Endothelial cell of umbilical vein (primary cell): Measurements from ENCODE around the gene RFFL. TPM values are rescaled to one million over a fixed set of nuclear protein-coding genes. Genes with fewer than 3 reads are reported as not detected.

Source experiments
- BruUV-seq: library from RNA; stranded (reverse); fragments of 400-500 nt; replicated peaks from 2 replicates; lab custom pipeline; 2021; lab: Mats Ljungman, UMichigan
- CTCF ChIA-PET: fragments of 300-600, 350-600 bp; sonication (Branson Sonifier 250); formaldehyde crosslinking; loops from one replicate; lab custom pipeline; 2021; ENCODE audit warnings: antibody characterized with exemption, inconsistent platforms; lab: Charles Lee
- POLR2A ChIA-PET: fragments of 300-600, 350-600 bp; sonication (Branson Sonifier 250); formaldehyde crosslinking; loops from one replicate; lab custom pipeline; 2021; ENCODE audit warnings: antibody characterized with exemption, inconsistent platforms; lab: Charles Lee
- DNase-seq: peaks from one replicate; pipeline ENCODE4 v3.0.0-alpha.2; 2011; ENCODE audit warnings: low read depth, low spot score
- FAIRE-seq: peaks from 2 replicates; lab custom pipeline; 2011; peaks lifted over from hg19 to GRCh38; lab: Jason Lieb, UNC
- H2AFZ ChIP-seq: 2 replicates; pipeline ENCODE4 v1.6.0; 2012; ENCODE audit warnings: low read depth, low read length, control low read depth, inconsistent platforms
- H3K27ac ChIP-seq: 2 replicates; pipeline ENCODE4 v1.5.1; 2011; ENCODE audit warnings: low read depth, mild to moderate bottlenecking, control low read depth, low read length, moderate library complexity; ENCODE audit not compliant: insufficient read depth
- H3K27me3 ChIP-seq, 2 experiments: 2 replicates each; pipeline versions ENCODE4 v1.6.0 to v1.6.1; 2011; ENCODE audit warnings: low read length in 2 of 2, mixed read lengths in 1 of 2; ENCODE audit not compliant: control insufficient read depth in 2 of 2, insufficient read depth in 2 of 2
- H3K36me3 ChIP-seq, 2 experiments: 2 replicates in 1 of 2; 3 replicates in 1 of 2; pipeline ENCODE4 v1.5.1; 2011; ENCODE audit warnings: low read length in 2 of 2, mild to moderate bottlenecking in 1 of 2, moderate library complexity in 1 of 2; ENCODE audit not compliant: control insufficient read depth in 2 of 2, insufficient read depth in 2 of 2; ENCODE audit errors: extremely low read depth in 1 of 2
- H3K4me1 ChIP-seq: 3 replicates; pipeline ENCODE4 v1.5.1; 2011; ENCODE audit warnings: mild to moderate bottlenecking, low read length; ENCODE audit not compliant: control insufficient read depth, insufficient read depth; ENCODE audit errors: extremely low read depth
- H3K4me2 ChIP-seq: 2 replicates; pipeline ENCODE4 v1.6.1; 2011; ENCODE audit warnings: low read length, control low read depth, mixed read lengths; ENCODE audit not compliant: insufficient read depth
- H3K4me3 ChIP-seq, 3 experiments: fragments of 200-600 bp in 1 of 3; sonication (generic), shearing (Covaris generic) in 1 of 3; replicated peaks in 1 of 3; 2 replicates each; pipeline ENCODE4 v1.5.1; 2011 to 2016; ENCODE audit warnings: control low read depth in 3 of 3, low read length in 3 of 3, mild to moderate bottlenecking in 2 of 3, inconsistent platforms in 1 of 3, low read depth in 1 of 3, moderate library complexity in 1 of 3; ENCODE audit not compliant: insufficient read depth in 1 of 3
- H3K79me2 ChIP-seq: 2 replicates; pipeline ENCODE4 v1.6.0; 2012; ENCODE audit warnings: low read length, inconsistent platforms; ENCODE audit not compliant: control insufficient read depth, insufficient read depth
- H3K9ac ChIP-seq: replicated peaks from 2 replicates; pipeline ENCODE3; 2011; ENCODE audit warnings: low read length, control low read depth; ENCODE audit not compliant: insufficient read depth; ENCODE audit errors: extremely low read depth
- H3K9me1 ChIP-seq: replicated peaks from 3 replicates; pipeline ENCODE4 v1.6.0; 2011; ENCODE audit warnings: mild to moderate bottlenecking, low read length; ENCODE audit not compliant: control insufficient read depth, insufficient read depth; ENCODE audit errors: extremely low read depth
- H3K9me3 ChIP-seq: replicated peaks from 2 replicates; pipeline ENCODE4 v1.5.1; 2012; ENCODE audit warnings: low read length, inconsistent platforms; ENCODE audit not compliant: control insufficient read depth, insufficient read depth
- H4K20me1 ChIP-seq: replicated peaks from 2 replicates; pipeline ENCODE3; 2011; ENCODE audit warnings: mild to moderate bottlenecking, low read length; ENCODE audit not compliant: control insufficient read depth, insufficient read depth; ENCODE audit errors: extremely low read depth
- EZH2 ChIP-seq: IDR thresholded peaks from 2 replicates; pipeline ENCODE4 v1.6.1; 2012; ENCODE audit warnings: borderline replicate concordance, low read depth, mild to moderate bottlenecking, moderate library complexity, low read length, inconsistent platforms; ENCODE audit not compliant: severe bottlenecking
- FOS ChIP-seq: IDR thresholded peaks from 2 replicates; pipeline ENCODE4 v1.6.1; 2011; ENCODE audit warnings: mild to moderate bottlenecking, low read length, moderate library complexity, borderline replicate concordance; ENCODE audit not compliant: insufficient read depth
- GATA2 ChIP-seq: IDR thresholded peaks from 2 replicates; pipeline ENCODE4 v1.7.0; 2011; ENCODE audit warnings: low read depth, mild to moderate bottlenecking, moderate library complexity, mixed read lengths, low read length; ENCODE audit not compliant: insufficient read length, insufficient read depth
- JUN ChIP-seq: IDR thresholded peaks from 2 replicates; pipeline ENCODE4 v1.6.1; 2011; ENCODE audit warnings: borderline replicate concordance, low read depth; ENCODE audit not compliant: insufficient read length, insufficient read depth
- MAX ChIP-seq: IDR thresholded peaks from 2 replicates; pipeline ENCODE4 v1.6.1; 2011; ENCODE audit not compliant: insufficient read depth, insufficient read length
- MYC ChIP-seq: IDR thresholded peaks from one replicate; pipeline ENCODE4 v1.6.1; 2011; ENCODE audit warnings: mild to moderate bottlenecking, low read depth, low read length
- POLR2A ChIP-seq: IDR thresholded peaks from 2 replicates; pipeline ENCODE4 v1.6.1; 2012; ENCODE audit warnings: low read depth, mild to moderate bottlenecking, control low read depth, low read length
- POLR2AphosphoS5 ChIP-seq: IDR thresholded peaks from 2 replicates; pipeline ENCODE4 v1.6.1; 2012; ENCODE audit warnings: low read depth, mild to moderate bottlenecking, control low read depth, low read length, moderate library complexity; ENCODE audit not compliant: insufficient read depth
- dilution Hi-C: fragments of 300-500 bp; cut with MboI; formaldehyde crosslinking; loops from one replicate; pipeline ENCODE4 v1.15.0; 2019; ENCODE audit warnings: low sequenced_read_pairs; ENCODE audit not compliant: extremely low pct_ligation_motif_present
- intact Hi-C: fragments of 100-400 bp; cut with micrococcal nuclease; formaldehyde crosslinking; loops from one replicate; pipeline ENCODE4 v1.10.0; 2022
- polyA plus RNA-seq, 4 experiments: library from polyadenylated mRNA; depleted of rRNA in 3 of 4; stranded (reverse) in 3 of 4; unstranded in 1 of 4; fragments of >200 nt; gene quantifications; 2 replicates each; pipeline versions ENCODE4 v1.2.1 to v1.2.3, GENCODE V29; 2011 to 2012; ENCODE audit warnings: missing spikeins in 1 of 4
- total RNA-seq: library from RNA; stranded (reverse); gene quantifications from 2 replicates; pipeline ENCODE4 v1.2.3, GENCODE V29; 2021
- TF ChIP-seq, protein P1 (sequence below), 2 donors: IDR thresholded peaks; 1 replicate in 1 of 2; 2 replicates in 1 of 2; pipeline ENCODE4 v1.5.1; 2011; ENCODE audit warnings: low read length in 2 of 2, mild to moderate bottlenecking in 2 of 2, moderate library complexity in 2 of 2, control low read depth in 1 of 2, inconsistent platforms in 1 of 2, low read depth in 1 of 2; ENCODE audit not compliant: insufficient read depth in 1 of 2; ENCODE audit errors: extremely low read depth in 1 of 2

RFFL gene
- total and polyA plus RNA-seq, 2 donors (not counting 3 experiments of a cell fraction or from before 2014, with no cell fraction given): 7.0 to 14.1 TPM

DNA sequence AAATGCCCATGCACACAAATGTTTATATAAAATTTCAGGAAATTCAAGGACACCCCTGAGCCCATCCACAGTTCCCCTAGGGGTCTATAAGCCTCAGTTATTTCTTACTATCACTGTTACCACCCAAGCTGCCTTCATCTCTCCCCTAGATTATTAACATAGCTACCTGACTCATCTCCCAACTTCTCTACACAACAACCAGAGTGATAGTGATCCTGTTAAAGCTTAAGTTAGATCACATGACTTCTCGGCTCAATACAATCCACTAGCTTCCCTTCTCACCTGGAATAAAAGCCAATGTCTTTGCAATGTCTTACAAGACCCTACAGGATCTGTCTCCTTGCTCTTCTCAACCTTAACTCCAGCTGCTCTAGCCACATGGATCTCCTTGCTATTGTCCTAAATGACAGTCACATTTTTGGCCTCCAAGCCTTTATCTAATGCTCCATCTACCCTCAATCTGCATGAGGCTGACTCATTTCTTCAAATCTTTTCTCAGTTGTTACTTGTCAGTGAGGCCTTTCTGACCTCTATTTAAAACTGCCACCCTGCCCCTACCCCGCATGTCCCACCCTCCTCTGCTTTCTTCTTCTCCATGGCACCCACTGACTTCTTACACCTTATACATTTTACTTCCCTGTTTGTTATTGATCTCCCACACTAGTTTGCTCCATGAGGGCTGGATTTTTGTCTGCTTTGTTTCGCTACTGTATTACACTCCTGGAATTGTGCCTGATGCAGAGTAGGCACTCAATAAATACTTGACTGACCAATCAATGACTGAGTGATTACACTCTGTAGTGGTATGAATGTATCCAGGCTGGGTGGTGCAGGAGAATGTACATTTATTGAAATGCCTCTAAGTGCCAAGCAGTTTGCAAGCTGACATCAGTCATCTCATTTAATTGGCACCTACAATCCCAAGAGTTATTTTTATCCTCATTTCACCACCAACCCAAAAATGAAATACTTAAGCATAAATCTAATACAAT, 88.4 kb downstream of the RFFL start:
- no peaks in the 10 kb centered on the region for H3K36me3 ChIP-seq
- no TSS peak for BruUV-seq
- FAIRE-seq (no peak), DNase-seq (no peak)
- CTCF ChIA-PET: interaction anchor here (2.1 kb wide), 1 partner anchor 11 kb away, joined by 8 read pairs; no protein-coding TSS in a partner anchor
- peaks cover 7% of the 10 kb centered on the region for H3K4me1 ChIP-seq
- H3K9ac ChIP-seq: no peak overlapping the region
- H3K9me1 ChIP-seq: no peaks in the 10 kb centered on the region
- no peak for TF ChIP-seq MAX
- TF ChIP-seq MYC: no peak
- H3K9me3 ChIP-seq: no peaks in the 10 kb centered on the region
- no peaks in the 10 kb centered on the region for H3K79me2 ChIP-seq
- intact Hi-C loops (no loop called here), dilution Hi-C loops (loop anchor here (25.0 kb wide), 1 partner anchor 137 kb away; the partner anchor contains the start of genes FNDC8 and RAD51D)
- H3K4me3 ChIP-seq: no peak overlapping the region
- no peaks in the 10 kb centered on the region for H3K27me3 ChIP-seq
- no peaks in the 10 kb centered on the region for H4K20me1 ChIP-seq
- no peak overlapping the region for H3K27ac ChIP-seq
- POLR2A ChIA-PET: no interaction called here
- no peak overlapping the region for H2AFZ ChIP-seq
- no peak overlapping the region for H3K4me2 ChIP-seq

GRCh38 chr17:34974179-34974578, 89.3 kb downstream of the RFFL start:
- CTCF ChIA-PET: interaction anchor here (2.1 kb wide), 1 partner anchor 10 kb away, joined by 8 read pairs; no protein-coding TSS in a partner anchor

More at GRCh38 chr17:34974179-34974578, 89.3 kb downstream of the RFFL start:
- Histone ChIP-seq H2AFZ (no peak overlapping the region), H3K27ac (no peak overlapping the region), H3K79me2 (no peaks in the 10 kb centered on the region), H3K4me3 (no peak overlapping the region), H3K27me3 (no peaks in the 10 kb centered on the region), H3K9me1 (no peaks in the 10 kb centered on the region), H3K9me3 (no peaks in the 10 kb centered on the region), H3K36me3 (no peaks in the 10 kb centered on the region), H3K4me1 (no peaks in the 10 kb centered on the region), H3K4me2 (no peak overlapping the region), H3K9ac (no peak overlapping the region), H4K20me1 (no peaks in the 10 kb centered on the region)
- POLR2A ChIA-PET: no interaction called here
- no TSS peak for BruUV-seq
- intact Hi-C loops (no loop called here), dilution Hi-C loops (no loop called here)
- DNase-seq (no peak), FAIRE-seq (no peak)
- TF ChIP-seq EZH2 (no peak), MAX (no peak), MYC (no peak), POLR2AphosphoS5 (no peak), GATA2 (no peak), POLR2A (no peak), FOS (no peak), JUN (no peak)
- TF ChIP-seq, protein P1, sequence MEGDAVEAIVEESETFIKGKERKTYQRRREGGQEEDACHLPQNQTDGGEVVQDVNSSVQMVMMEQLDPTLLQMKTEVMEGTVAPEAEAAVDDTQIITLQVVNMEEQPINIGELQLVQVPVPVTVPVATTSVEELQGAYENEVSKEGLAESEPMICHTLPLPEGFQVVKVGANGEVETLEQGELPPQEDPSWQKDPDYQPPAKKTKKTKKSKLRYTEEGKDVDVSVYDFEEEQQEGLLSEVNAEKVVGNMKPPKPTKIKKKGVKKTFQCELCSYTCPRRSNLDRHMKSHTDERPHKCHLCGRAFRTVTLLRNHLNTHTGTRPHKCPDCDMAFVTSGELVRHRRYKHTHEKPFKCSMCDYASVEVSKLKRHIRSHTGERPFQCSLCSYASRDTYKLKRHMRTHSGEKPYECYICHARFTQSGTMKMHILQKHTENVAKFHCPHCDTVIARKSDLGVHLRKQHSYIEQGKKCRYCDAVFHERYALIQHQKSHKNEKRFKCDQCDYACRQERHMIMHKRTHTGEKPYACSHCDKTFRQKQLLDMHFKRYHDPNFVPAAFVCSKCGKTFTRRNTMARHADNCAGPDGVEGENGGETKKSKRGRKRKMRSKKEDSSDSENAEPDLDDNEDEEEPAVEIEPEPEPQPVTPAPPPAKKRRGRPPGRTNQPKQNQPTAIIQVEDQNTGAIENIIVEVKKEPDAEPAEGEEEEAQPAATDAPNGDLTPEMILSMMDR (IDR thresholded peaks at IDR 0.05; ENCODE audit: extremely low read depth in 1 of 2, insufficient read depth in 1 of 2, low read depth in 1 of 2, low read length in 2 of 2): no peak
